SIG-M5 treated with dmso at 0.1 percent for 504 hours (cell line): ENCODE results near the gene TULP1.
"Not testable (repeated sequence)": the region's sequence is repeated elsewhere in the genome, so short reads cannot be mapped to it uniquely, and the experiment has no call there.

Experiments used
- DNase-seq: peaks from one replicate; lab custom pipeline; 2025; ENCODE audit not compliant: unreplicated experiment; lab: John Stamatoyannopoulos, UW

The TULP1 gene

GRCh38 chr6:35512740-35513139 lies at the start of gene TULP1:
TSS of gene TULP1 (minus strand) at chr6:35512896. CDS start at chr6:35512858, 38 bp downstream.
- DNase-seq = no peak

GRCh38 chr6:35562060-35562459 lies 49.4 kb upstream of the TULP1 start:
- DNase-seq = no peak

GRCh38 chr6:35561113-35561512 lies 48.4 kb upstream of the TULP1 start:
- no peak for DNase-seq

- no peak for DNase-seq
These were observed 45.9 kb upstream of the TULP1 start for GRCh38 chr6:35558571-35558970.

GRCh38 chr6:35557239-35557638 lies 44.5 kb upstream of the TULP1 start:
- no peak for DNase-seq

GRCh38 chr6:35554811-35555210 lies 42.1 kb upstream of the TULP1 start:
- no peak for DNase-seq

- no peak for DNase-seq
These were observed 40.6 kb upstream of the TULP1 start for GRCh38 chr6:35553315-35553714.

GRCh38 chr6:35552285-35552917 lies 39.7 kb upstream of the TULP1 start:
- DNase-seq = peak; percentile 18

GRCh38 chr6:35550437-35550836 lies 37.7 kb upstream of the TULP1 start:
- no peak for DNase-seq

GRCh38 chr6:35547676-35548075 lies 35.0 kb upstream of the TULP1 start:
- DNase-seq = no peak

GRCh38 chr6:35544769-35545361 lies 32.2 kb upstream of the TULP1 start:
- DNase-seq = no peak

- DNase-seq = no peak
These were observed 30.9 kb upstream of the TULP1 start for GRCh38 chr6:35543459-35544193.

- no peak for DNase-seq
These were observed 29.1 kb upstream of the TULP1 start for GRCh38 chr6:35541836-35542235.

GRCh38 chr6:35539223-35539622 lies 26.5 kb upstream of the TULP1 start:
- no peak for DNase-seq

- not testable (repeated sequence) for DNase-seq
These were observed 23.2 kb upstream of the TULP1 start for GRCh38 chr6:35535847-35536246.

- DNase-seq = no peak
These were observed 21.9 kb upstream of the TULP1 start for GRCh38 chr6:35534407-35535170.

- no peak for DNase-seq
These were observed 21.3 kb upstream of the TULP1 start for GRCh38 chr6:35533981-35534380.

GRCh38 chr6:35532126-35532525 lies 19.4 kb upstream of the TULP1 start:
- DNase-seq = no peak

- DNase-seq = no peak
These were observed 11.8 kb upstream of the TULP1 start for GRCh38 chr6:35524380-35525020.

- peak; percentile 41 for DNase-seq
These were observed 10.3 kb upstream of the TULP1 start for GRCh38 chr6:35522660-35523658.
